ENCODE results near the gene DYNC1LI1.
"Not testable (repeated sequence)": the region's sequence is repeated elsewhere in the genome, so short reads cannot be mapped to it uniquely, and the experiment has no call there.

Gene DYNC1LI1

GRCh38 chr3:32540899-32541298, 29.8 kb downstream of the DYNC1LI1 start:
- no peak for TF ChIP-seq CTCF (IDR thresholded peaks at IDR 0.05; ENCODE audit: low read depth, low read length)
- no peak for DNase-seq (ENCODE audit: extremely low read depth, low read depth)

- DNase-seq (ENCODE audit: extremely low read depth, low read depth): no peak
- TF ChIP-seq CTCF (IDR thresholded peaks at IDR 0.05; ENCODE audit: low read depth, low read length): no peak
Observed at GRCh38 chr3:32532434-32532833, 38.2 kb downstream of the DYNC1LI1 start.

GRCh38 chr3:32531010-32531647, 39.5 kb downstream of the DYNC1LI1 start:
- DNase-seq (ENCODE audit: extremely low read depth, low read depth): no peak
- no peak for TF ChIP-seq CTCF (IDR thresholded peaks at IDR 0.05; ENCODE audit: low read depth, low read length)

- no peak for TF ChIP-seq CTCF (IDR thresholded peaks at IDR 0.05; ENCODE audit: low read depth, low read length)
- no peak for DNase-seq (ENCODE audit: extremely low read depth, low read depth)
Observed at GRCh38 chr3:32525720-32526119, 44.9 kb downstream of the DYNC1LI1 start.

GRCh38 chr3:32522682-32523081, 48.0 kb downstream of the DYNC1LI1 start:
- no peak for TF ChIP-seq CTCF (IDR thresholded peaks at IDR 0.05; ENCODE audit: low read depth, low read length)
- DNase-seq (ENCODE audit: extremely low read depth, low read depth): no peak

GRCh38 chr3:32518921-32519320, 51.7 kb downstream of the DYNC1LI1 start:
- DNase-seq (ENCODE audit: extremely low read depth, low read depth): not testable (repeated sequence)

- not testable (repeated sequence) for DNase-seq (ENCODE audit: extremely low read depth, low read depth)
Observed at GRCh38 chr3:32516751-32517150, 53.9 kb downstream of the DYNC1LI1 start.

GRCh38 chr3:32511005-32511404, 59.7 kb downstream of the DYNC1LI1 start:
- TF ChIP-seq CTCF (IDR thresholded peaks at IDR 0.05; ENCODE audit: low read depth, low read length): no peak
- no peak for DNase-seq (ENCODE audit: extremely low read depth, low read depth)
